ENCODE data around the gene FBXO3. TPM values are rescaled to one million over a fixed set of nuclear protein-coding genes. Genes with fewer than 3 reads are reported as not detected.

Gene FBXO3
- total RNA-seq, 1 experiment from 2014 or later = 22.5 TPM

DNA sequence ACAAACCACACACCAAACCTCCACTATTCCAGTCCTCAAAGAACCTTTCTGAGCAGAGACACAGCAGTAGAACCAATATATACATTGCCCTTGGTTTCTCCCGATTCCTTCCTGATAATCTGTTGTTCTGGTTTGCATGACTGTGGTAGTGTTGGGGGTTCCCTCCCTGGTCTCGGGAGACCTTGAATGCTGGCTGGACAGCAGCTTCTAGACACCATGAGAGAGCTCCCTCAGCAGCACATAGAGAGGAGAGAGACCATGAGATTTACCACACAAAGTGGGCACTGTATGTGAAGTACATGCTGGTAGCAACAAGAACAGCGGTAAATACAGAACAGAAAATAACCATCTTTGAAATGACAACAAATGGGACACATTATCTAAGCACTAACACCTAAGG, 76.3 kb downstream of the FBXO3 start:
- H3K4me2 ChIP-seq (ENCODE audit: low read length) = no peak overlapping the region
- H3K36me3 ChIP-seq (ENCODE audit: low read depth, low read length) = no peaks in the 10 kb centered on the region
- H3K9me2 ChIP-seq (replicated peaks; ENCODE audit: low read length) = no peaks in the 10 kb centered on the region
- BruUV-seq (replicated peaks) = no TSS peak
- no peak overlapping the region for H3K27ac ChIP-seq (ENCODE audit: low read length)
- ChIA-PET POLR2A (ENCODE audit: unreplicated experiment) (no interaction called here), CTCF (no interaction called here)
- no peaks in the 10 kb centered on the region for H4K20me1 ChIP-seq (ENCODE audit: low read length)
- H3F3A ChIP-seq (ENCODE audit: low read length, unreplicated experiment) = peaks cover 6% of the 10 kb centered on the region
- H3K9ac ChIP-seq (ENCODE audit: low read length) = no peak overlapping the region
- H3K27me3 ChIP-seq (ENCODE audit: low read length) = no peaks in the 10 kb centered on the region
- no peak for DNase-seq
- H3K4me1 ChIP-seq (ENCODE audit: insufficient read depth, low read length) = peaks cover 48% of the 10 kb centered on the region
- H3K9me3 ChIP-seq (ENCODE audit: low read length) = no peaks in the 10 kb centered on the region
- ATAC-seq = no peak
- TF ChIP-seq, protein P1, sequence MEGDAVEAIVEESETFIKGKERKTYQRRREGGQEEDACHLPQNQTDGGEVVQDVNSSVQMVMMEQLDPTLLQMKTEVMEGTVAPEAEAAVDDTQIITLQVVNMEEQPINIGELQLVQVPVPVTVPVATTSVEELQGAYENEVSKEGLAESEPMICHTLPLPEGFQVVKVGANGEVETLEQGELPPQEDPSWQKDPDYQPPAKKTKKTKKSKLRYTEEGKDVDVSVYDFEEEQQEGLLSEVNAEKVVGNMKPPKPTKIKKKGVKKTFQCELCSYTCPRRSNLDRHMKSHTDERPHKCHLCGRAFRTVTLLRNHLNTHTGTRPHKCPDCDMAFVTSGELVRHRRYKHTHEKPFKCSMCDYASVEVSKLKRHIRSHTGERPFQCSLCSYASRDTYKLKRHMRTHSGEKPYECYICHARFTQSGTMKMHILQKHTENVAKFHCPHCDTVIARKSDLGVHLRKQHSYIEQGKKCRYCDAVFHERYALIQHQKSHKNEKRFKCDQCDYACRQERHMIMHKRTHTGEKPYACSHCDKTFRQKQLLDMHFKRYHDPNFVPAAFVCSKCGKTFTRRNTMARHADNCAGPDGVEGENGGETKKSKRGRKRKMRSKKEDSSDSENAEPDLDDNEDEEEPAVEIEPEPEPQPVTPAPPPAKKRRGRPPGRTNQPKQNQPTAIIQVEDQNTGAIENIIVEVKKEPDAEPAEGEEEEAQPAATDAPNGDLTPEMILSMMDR (conservative IDR thresholded peaks at IDR 0.05; ENCODE audit: low read depth, low read length) = no peak
- no peak for TF ChIP-seq EZH2phosphoT487 (IDR thresholded peaks at IDR 0.05; ENCODE audit: borderline replicate concordance, low read length)
- TF ChIP-seq EZH2 (IDR thresholded peaks at IDR 0.05; ENCODE audit: low read length, unreplicated experiment) = no peak
- no peaks in the 10 kb centered on the region for H3K79me2 ChIP-seq (ENCODE audit: low read length)
- intact Hi-C loops (cut with micrococcal nuclease) = loop anchor here (10.0 kb wide), 1 partner anchor 107 kb away; no protein-coding TSS in a partner anchor
- H3K4me3 ChIP-seq (ENCODE audit: low read length) = no peak overlapping the region
- no peak overlapping the region for H2AFZ ChIP-seq (ENCODE audit: low read length)

DNA sequence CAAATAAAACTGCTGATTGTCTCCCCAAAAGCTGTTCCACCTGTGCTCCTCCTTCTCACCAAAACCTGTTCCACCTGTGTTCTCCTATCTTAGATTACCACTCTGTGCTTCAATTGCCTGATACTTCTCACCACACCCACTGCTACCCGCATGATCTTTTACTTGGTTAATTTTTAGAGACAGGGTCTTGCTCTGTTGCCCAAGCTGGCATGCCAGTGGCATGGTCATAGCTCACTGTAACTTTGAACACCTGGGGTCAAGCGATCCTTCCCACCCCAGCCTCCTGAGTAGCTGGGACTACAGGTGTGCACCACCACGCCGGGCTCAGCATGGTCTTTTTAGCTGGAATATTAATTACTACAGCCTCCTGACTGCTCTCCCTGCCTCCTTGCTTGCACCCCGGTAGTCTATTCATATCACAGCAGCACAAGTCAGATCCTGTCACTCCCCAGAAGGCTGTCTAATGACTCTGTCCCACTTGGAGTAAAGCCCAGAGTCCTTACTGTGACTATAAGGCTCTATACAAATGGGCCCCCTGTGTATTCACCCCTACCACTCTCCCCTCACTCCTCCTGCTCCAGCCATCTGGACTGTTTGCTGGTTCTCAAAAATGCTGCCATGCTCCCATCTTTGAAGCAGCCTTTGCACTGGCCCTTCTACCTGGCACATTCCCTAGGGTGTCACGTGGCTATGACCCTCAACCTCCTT, 77.2 kb downstream of the FBXO3 start:
- peak; percentile 14 for DNase-seq
- H3F3A ChIP-seq (ENCODE audit: low read length, unreplicated experiment) = no peaks in the 10 kb centered on the region
- H3K9me3 ChIP-seq (ENCODE audit: low read length) = no peaks in the 10 kb centered on the region
- ATAC-seq = no peak
- no peak overlapping the region; the same call in 1 of the 2 replicates for H3K27ac ChIP-seq (ENCODE audit: low read length)
- H3K27me3 ChIP-seq (ENCODE audit: low read length) = no peaks in the 10 kb centered on the region
- CTCF ChIA-PET = no interaction called here
- intact Hi-C loops (cut with micrococcal nuclease) = loop anchor here (10.0 kb wide), 1 partner anchor 108 kb away; no protein-coding TSS in a partner anchor
- BruUV-seq (replicated peaks) = no TSS peak
- H3K36me3 ChIP-seq (ENCODE audit: low read depth, low read length) = no peaks in the 10 kb centered on the region
- no peaks in the 10 kb centered on the region for H3K79me2 ChIP-seq (ENCODE audit: low read length)
- POLR2A ChIA-PET (ENCODE audit: unreplicated experiment) = no interaction called here
- no peaks in the 10 kb centered on the region for H3K9me2 ChIP-seq (replicated peaks; ENCODE audit: low read length)
- TF ChIP-seq, protein P1 (conservative IDR thresholded peaks at IDR 0.05; ENCODE audit: low read depth, low read length) = no peak
- no peak for TF ChIP-seq EZH2phosphoT487 (IDR thresholded peaks at IDR 0.05; ENCODE audit: borderline replicate concordance, low read length)
- no peak for TF ChIP-seq EZH2 (IDR thresholded peaks at IDR 0.05; ENCODE audit: low read length, unreplicated experiment)
- H4K20me1 ChIP-seq (ENCODE audit: low read length) = no peaks in the 10 kb centered on the region
- no peak overlapping the region for H2AFZ ChIP-seq (ENCODE audit: low read length)
- H3K4me2 ChIP-seq (ENCODE audit: low read length) = no peak overlapping the region
- H3K9ac ChIP-seq (ENCODE audit: low read length) = no peak overlapping the region
- H3K4me1 ChIP-seq (ENCODE audit: insufficient read depth, low read length) = peaks cover 48% of the 10 kb centered on the region
- H3K4me3 ChIP-seq (ENCODE audit: low read length) = no peak overlapping the region

DNA sequence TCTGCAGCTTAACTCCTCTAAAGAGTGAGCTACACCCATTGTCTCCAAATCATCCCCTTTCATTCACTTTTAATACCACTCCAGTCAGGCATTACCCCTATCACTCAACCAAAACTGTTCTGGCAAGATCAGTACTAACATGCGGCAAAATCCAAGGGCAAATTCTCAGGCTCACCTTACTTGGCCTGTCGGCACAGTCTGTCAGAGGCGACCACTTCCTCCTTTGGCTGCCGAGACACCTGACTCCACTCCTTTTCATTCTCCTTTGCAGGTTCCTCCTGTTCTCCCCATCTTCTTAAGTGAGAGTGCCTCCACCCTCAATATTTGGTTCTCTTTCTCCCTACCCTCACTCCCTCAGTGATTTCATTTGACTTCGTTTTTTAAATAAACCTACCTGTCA, 77.9 kb downstream of the FBXO3 start:
- no TSS peak for BruUV-seq (replicated peaks)
- DNase-seq (no peak), ATAC-seq (no peak)
- Histone ChIP-seq H3K79me2 (ENCODE audit: low read length) (no peaks in the 10 kb centered on the region), H3F3A (ENCODE audit: low read length, unreplicated experiment) (peaks cover 5% of the 10 kb centered on the region), H3K9me3 (ENCODE audit: low read length) (no peaks in the 10 kb centered on the region), H3K9me2 (replicated peaks; ENCODE audit: low read length) (no peaks in the 10 kb centered on the region), H3K36me3 (ENCODE audit: low read depth, low read length) (no peaks in the 10 kb centered on the region), H3K4me2 (ENCODE audit: low read length) (no peak overlapping the region), H3K9ac (ENCODE audit: low read length) (no peak overlapping the region), H3K4me3 (ENCODE audit: low read length) (no peak overlapping the region), H3K4me1 (ENCODE audit: insufficient read depth, low read length) (peaks cover 48% of the 10 kb centered on the region), H2AFZ (ENCODE audit: low read length) (no peak overlapping the region), H3K27ac (ENCODE audit: low read length) (no peak overlapping the region), H3K27me3 (ENCODE audit: low read length) (no peaks in the 10 kb centered on the region), H4K20me1 (ENCODE audit: low read length) (no peaks in the 10 kb centered on the region)
- no peak for TF ChIP-seq EZH2phosphoT487 (IDR thresholded peaks at IDR 0.05; ENCODE audit: borderline replicate concordance, low read length)
- no peak for TF ChIP-seq EZH2 (IDR thresholded peaks at IDR 0.05; ENCODE audit: low read length, unreplicated experiment)
- TF ChIP-seq, protein P1 (conservative IDR thresholded peaks at IDR 0.05; ENCODE audit: low read depth, low read length) = no peak
- intact Hi-C loops (cut with micrococcal nuclease) = loop anchor here (10.0 kb wide), 1 partner anchor 108 kb away; no protein-coding TSS in a partner anchor
- ChIA-PET POLR2A (ENCODE audit: unreplicated experiment) (interaction anchor here (0.7 kb wide), 1 partner anchor 535 kb away, joined by 3 read pairs; the partner anchor contains the start of gene CSTF3), CTCF (no interaction called here)
